BJ (cell line): ENCODE results near the gene STX11. TPM values are rescaled to one million over a fixed set of nuclear protein-coding genes. Genes with fewer than 3 reads are reported as not detected.

ENCODE experiments used
- CTCF ChIA-PET: fragments of 350-600 bp; formaldehyde crosslinking; extraction: SDS; loops from one replicate; lab custom pipeline; 2021; ENCODE audit warnings: antibody characterized with exemption, inconsistent platforms; lab: Yijun Ruan, JAX
- POLR2A ChIA-PET: fragments of 300-600 bp; sonication (Branson Sonifier 250); formaldehyde crosslinking; extraction: SDS; loops from one replicate; lab custom pipeline; 2021; ENCODE audit warnings: antibody characterized with exemption; lab: Charles Lee
- DNase-seq: peaks from one replicate; pipeline ENCODE4 v3.0.0-alpha.2; 2011; ENCODE audit warnings: low read depth
- H3K27me3 ChIP-seq: 2 replicates; pipeline ENCODE4 v1.6.0; 2011; ENCODE audit warnings: low read length; ENCODE audit not compliant: control insufficient read depth, insufficient read depth
- H3K36me3 ChIP-seq: 2 replicates; pipeline ENCODE4 v1.5.1; 2011; ENCODE audit warnings: low read length; ENCODE audit not compliant: control insufficient read depth, insufficient read depth
- H3K4me3 ChIP-seq: 2 replicates; pipeline ENCODE4 v1.5.1; 2011; ENCODE audit warnings: low read depth, mild to moderate bottlenecking, control low read depth, low read length
- polyA plus RNA-seq: library from polyadenylated mRNA; depleted of rRNA; stranded (reverse); fragments of >200 nt; gene quantifications from 2 replicates; pipeline ENCODE4 v1.2.3, GENCODE V29; 2011
- TF ChIP-seq, protein P1 (sequence below): IDR thresholded peaks from 2 replicates; pipeline ENCODE4 v1.5.1; 2011; ENCODE audit warnings: low read depth, mild to moderate bottlenecking, control low read depth, inconsistent platforms, low read length, moderate library complexity; ENCODE audit not compliant: insufficient read depth

Gene STX11
- polyA plus RNA-seq, 1 experiment = 0.90 TPM

DNA sequence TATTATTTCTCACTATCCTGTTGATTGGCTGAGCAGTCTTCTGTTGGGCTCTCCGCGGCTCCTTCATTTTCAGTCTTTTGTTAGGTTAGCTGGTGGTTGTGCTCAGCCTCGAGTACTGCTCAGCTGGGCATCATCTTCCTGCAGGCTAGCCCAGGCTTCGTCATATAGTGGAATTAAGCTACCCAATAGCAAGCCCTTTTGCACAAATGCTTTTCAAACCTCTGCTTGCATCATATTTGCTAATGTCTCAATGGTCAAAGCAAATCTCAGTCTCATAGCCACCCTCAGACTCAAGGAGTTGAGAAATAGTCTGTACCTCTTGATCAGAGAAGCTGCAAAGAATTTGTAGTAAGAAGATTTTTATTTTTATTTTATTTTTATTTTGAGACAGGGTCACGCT, 23.7 kb downstream of the STX11 start:
- Histone ChIP-seq H3K4me3 (no peak overlapping the region), H3K27me3 (no peaks in the 10 kb centered on the region; the same call in 1 of the 2 replicates), H3K36me3 (no peaks in the 10 kb centered on the region)
- TF ChIP-seq, protein P1, sequence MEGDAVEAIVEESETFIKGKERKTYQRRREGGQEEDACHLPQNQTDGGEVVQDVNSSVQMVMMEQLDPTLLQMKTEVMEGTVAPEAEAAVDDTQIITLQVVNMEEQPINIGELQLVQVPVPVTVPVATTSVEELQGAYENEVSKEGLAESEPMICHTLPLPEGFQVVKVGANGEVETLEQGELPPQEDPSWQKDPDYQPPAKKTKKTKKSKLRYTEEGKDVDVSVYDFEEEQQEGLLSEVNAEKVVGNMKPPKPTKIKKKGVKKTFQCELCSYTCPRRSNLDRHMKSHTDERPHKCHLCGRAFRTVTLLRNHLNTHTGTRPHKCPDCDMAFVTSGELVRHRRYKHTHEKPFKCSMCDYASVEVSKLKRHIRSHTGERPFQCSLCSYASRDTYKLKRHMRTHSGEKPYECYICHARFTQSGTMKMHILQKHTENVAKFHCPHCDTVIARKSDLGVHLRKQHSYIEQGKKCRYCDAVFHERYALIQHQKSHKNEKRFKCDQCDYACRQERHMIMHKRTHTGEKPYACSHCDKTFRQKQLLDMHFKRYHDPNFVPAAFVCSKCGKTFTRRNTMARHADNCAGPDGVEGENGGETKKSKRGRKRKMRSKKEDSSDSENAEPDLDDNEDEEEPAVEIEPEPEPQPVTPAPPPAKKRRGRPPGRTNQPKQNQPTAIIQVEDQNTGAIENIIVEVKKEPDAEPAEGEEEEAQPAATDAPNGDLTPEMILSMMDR = no peak
- DNase-seq = no peak
- CTCF ChIA-PET = interaction anchor here (0.9 kb wide), 1 partner anchor 10 kb away, joined by 4 read pairs; no protein-coding TSS in a partner anchor
- POLR2A ChIA-PET = no interaction called here

DNA sequence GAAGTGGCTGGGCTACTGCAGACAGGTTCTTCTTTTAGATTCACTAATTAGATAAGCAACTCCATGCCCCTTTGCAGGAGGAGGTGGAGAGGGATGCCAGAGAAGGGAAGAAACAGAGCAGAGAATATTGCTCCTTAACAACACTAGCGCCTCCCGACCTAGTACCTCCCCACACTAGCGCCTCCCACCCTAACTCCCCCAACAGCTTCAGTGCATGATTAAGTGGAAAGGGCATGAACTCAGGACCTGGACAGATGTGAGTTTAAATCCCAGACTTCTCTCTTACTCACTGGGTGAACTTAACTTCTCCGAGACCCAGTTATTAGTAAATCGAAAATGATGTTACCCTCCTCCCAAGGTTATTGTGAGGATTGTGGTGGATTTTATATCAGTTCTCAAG, 25.7 kb downstream of the STX11 start:
- DNase-seq = no peak
- ChIA-PET POLR2A (no interaction called here), CTCF (no interaction called here)
- TF ChIP-seq, protein P1 = no peak
- no peaks in the 10 kb centered on the region for H3K36me3 ChIP-seq
- no peak overlapping the region for H3K4me3 ChIP-seq
- no peaks in the 10 kb centered on the region; the same call in 1 of the 2 replicates for H3K27me3 ChIP-seq

DNA sequence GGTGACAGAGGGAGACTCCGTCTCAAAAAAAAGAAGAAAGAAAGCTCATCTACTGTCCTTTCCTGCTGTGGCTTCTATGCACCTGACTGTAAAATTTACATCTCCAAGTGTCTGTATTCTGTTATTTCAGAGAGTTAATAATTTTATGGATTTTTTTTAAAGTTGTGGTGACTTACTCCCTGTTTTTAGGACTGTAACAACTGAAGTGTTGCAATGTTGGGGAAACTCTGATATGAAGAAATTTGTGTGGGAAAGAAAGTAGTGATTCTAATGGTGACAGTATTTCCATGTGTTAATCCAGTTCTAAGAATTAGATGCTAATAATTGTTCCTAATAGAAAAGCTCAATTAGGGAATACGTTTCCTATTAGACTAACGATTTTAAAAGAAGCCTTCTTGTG, 27.4 kb downstream of the STX11 start:
- TF ChIP-seq, protein P1 = no peak
- Histone ChIP-seq H3K27me3 (no peaks in the 10 kb centered on the region; the same call in 1 of the 2 replicates), H3K36me3 (no peaks in the 10 kb centered on the region), H3K4me3 (no peak overlapping the region)
- ChIA-PET CTCF (no interaction called here), POLR2A (no interaction called here)
- DNase-seq = no peak

DNA sequence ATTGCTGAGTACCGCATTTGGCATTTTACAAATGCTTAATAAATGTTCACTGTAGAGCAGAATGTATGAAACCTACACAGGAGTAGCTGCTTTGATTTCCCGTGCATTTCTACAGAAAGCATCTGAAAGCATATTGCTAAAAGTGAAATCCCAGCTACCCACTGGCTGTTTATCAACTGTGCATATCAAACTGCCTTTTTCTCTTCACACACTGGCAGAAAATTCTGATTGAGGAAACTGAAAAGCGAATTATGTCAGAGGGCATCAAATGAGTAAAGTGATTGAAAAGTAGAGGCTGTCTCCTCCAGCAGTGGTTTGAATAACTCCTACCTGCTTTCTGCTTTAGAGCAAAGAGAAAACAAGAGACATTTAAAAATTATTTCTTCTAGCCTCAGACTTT, 28.0 kb downstream of the STX11 start:
- no peak for DNase-seq
- TF ChIP-seq, protein P1 = no peak
- H3K4me3 ChIP-seq = no peak overlapping the region
- H3K36me3 ChIP-seq = no peaks in the 10 kb centered on the region
- ChIA-PET POLR2A (no interaction called here), CTCF (no interaction called here)
- H3K27me3 ChIP-seq = no peaks in the 10 kb centered on the region; the same call in 1 of the 2 replicates

DNA sequence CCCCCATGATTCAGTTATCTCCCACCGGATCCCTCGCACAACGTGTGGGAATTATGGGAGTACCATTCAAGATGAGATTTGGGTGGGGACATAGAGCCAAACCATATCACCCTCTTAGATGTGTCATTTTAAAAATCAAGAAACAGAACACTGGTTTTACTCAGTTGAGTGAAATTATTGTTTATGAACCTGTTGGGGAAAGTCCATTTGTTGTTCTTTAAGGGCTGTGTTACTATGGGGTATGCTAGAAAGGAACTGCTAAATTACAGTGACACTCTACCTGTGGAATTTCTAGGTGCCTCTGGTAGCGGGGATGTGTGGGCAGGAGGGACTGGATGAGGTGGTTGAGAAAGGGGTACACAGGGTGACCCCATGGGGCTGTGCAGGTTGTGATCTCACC, 28.9 kb downstream of the STX11 start:
- ChIA-PET POLR2A (no interaction called here), CTCF (no interaction called here)
- Histone ChIP-seq H3K36me3 (no peaks in the 10 kb centered on the region), H3K27me3 (no peaks in the 10 kb centered on the region; the same call in 1 of the 2 replicates), H3K4me3 (no peak overlapping the region)
- TF ChIP-seq, protein P1 = no peak
- DNase-seq = no peak
